GM12873 (cell line): ENCODE results near the gene TRDN.

Experiments used
- CTCF ChIP-seq: IDR thresholded peaks from 2 replicates; pipeline ENCODE4 v1.5.1; 2012; ENCODE audit warnings: low read depth, mild to moderate bottlenecking, moderate library complexity, low read length, control low read depth; ENCODE audit not compliant: insufficient read depth; ENCODE audit errors: missing control alignments

TRDN gene

DNA sequence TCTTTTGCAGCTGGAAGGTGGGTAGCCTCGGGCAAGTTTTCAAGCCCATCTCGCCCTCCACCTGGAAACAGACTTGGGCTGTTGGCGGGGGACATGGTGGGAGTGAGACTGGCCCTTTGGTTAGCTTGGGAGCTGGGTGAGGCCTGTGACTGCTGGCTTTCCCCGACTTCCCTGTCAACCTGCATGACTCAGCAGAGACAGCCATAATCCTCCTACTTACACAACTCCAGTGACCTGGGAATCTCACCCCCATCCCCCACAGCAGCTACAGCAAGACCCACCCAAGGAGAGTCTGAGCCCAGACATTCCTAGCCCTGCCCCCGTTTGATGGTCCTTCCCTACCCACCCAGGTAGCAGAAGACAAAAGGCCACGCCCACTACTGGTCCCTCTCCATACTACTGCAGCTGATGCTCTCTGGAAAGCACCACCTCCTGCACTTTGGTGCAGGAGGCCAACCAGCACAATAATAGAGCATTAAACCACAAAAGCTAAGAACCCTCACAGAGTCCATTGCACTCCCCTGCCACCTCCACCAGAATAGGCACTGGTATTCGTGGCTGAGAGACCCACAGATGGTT, 188.4 kb downstream of the TRDN start:
- no peak for TF ChIP-seq CTCF

GRCh38 chr6:123447315-123447937, 189.3 kb downstream of the TRDN start:
- TF ChIP-seq CTCF, result no peak

DNA sequence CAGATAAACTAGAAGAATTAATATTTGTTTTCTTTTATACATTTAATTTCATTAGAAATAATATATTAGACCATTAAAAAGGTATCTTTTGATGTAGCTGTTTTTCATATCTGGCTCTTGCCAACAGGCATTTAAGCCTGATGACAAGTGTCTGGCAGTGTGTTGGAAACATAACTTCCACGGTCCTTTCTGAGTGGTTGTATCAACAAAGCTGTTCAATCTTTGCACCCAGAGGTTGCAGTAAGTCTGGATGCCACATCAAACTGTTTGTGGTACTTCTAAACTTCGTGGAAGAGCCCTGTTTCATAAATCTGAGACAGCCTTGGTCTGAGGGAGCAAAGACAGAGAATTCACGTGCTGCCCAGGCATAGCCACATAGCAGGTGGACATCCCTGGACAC, 197.4 kb downstream of the TRDN start:
- TF ChIP-seq CTCF, result no peak

- TF ChIP-seq CTCF, result no peak
Observed at GRCh38 chr6:123434186-123434585, 202.6 kb downstream of the TRDN start.

DNA sequence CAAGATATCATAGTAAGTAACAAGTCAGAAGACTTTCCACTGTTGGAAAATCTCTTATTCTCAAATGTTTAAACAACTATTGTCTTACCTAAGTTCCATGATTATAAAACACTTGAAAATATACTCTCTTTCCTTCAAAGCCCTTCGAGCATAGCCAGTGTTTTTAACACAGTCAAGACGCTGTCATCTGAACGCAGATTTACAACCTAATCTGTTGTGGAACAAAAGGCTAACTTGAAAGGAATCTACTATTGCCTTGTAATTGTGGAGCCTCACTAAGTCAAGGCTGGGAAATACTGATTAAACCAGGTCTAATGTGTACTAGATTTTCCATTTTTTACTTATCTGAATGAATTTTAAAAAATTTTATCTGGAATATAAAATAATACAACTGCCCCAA, 205.8 kb downstream of the TRDN start:
- no peak for TF ChIP-seq CTCF

GRCh38 chr6:123427008-123427407, 209.7 kb downstream of the TRDN start:
- TF ChIP-seq CTCF, result no peak

- no peak for TF ChIP-seq CTCF
Observed at GRCh38 chr6:123423130-123423529, 213.6 kb downstream of the TRDN start.
